Fibroblast of upper back skin (primary cell): ENCODE results near the gene NRXN3.

ENCODE experiments used
- DNase-seq: peaks from one replicate; pipeline ENCODE4 v3.0.0-alpha.2; 2013

Gene NRXN3

GRCh38 chr14:78327426-78328221 lies 157.5 kb downstream of the NRXN3 start:
- DNase-seq = no peak

- DNase-seq = no peak
Observed at GRCh38 chr14:78329371-78329770, 159.2 kb downstream of the NRXN3 start.

GRCh38 chr14:78335531-78335930 lies 165.4 kb downstream of the NRXN3 start:
- DNase-seq = no peak

GRCh38 chr14:78340250-78340649 lies 170.1 kb downstream of the NRXN3 start:
- DNase-seq = no peak

GRCh38 chr14:78341827-78342389 lies 171.7 kb downstream of the NRXN3 start:
- DNase-seq = no peak

- no peak for DNase-seq
Observed at GRCh38 chr14:78342879-78343278, 172.7 kb downstream of the NRXN3 start.

- no peak for DNase-seq
Observed at GRCh38 chr14:78344290-78344689, 174.1 kb downstream of the NRXN3 start.

GRCh38 chr14:78345131-78345744 lies 175.1 kb downstream of the NRXN3 start:
- no peak for DNase-seq

- DNase-seq = no peak
Observed at GRCh38 chr14:78346747-78347146, 176.6 kb downstream of the NRXN3 start.

- no peak for DNase-seq
Observed at GRCh38 chr14:78355109-78355508, 184.9 kb downstream of the NRXN3 start.

- DNase-seq = no peak
Observed at GRCh38 chr14:78356391-78356790, 186.2 kb downstream of the NRXN3 start.

- DNase-seq = peak; percentile 1
Observed at GRCh38 chr14:78358591-78358990, 188.4 kb downstream of the NRXN3 start.

- DNase-seq = no peak
Observed at GRCh38 chr14:78359581-78359980, 189.4 kb downstream of the NRXN3 start.

GRCh38 chr14:78363008-78363407 lies 192.8 kb downstream of the NRXN3 start:
- no peak for DNase-seq

GRCh38 chr14:78367355-78367754 lies 197.2 kb downstream of the NRXN3 start:
- no peak for DNase-seq

GRCh38 chr14:78383060-78383459 lies 212.9 kb downstream of the NRXN3 start:
- no peak for DNase-seq

GRCh38 chr14:78398216-78398615 lies 228.0 kb downstream of the NRXN3 start:
- DNase-seq = no peak

GRCh38 chr14:78399316-78399889 lies 229.2 kb downstream of the NRXN3 start:
- peak; percentile 3 for DNase-seq

- peak; percentile 22 for DNase-seq
Observed at GRCh38 chr14:78401866-78402265, 231.7 kb downstream of the NRXN3 start.

- peak; percentile 50 for DNase-seq
Observed at GRCh38 chr14:78403278-78403815, 233.2 kb downstream of the NRXN3 start.

GRCh38 chr14:78405079-78405856 lies 235.1 kb downstream of the NRXN3 start:
- DNase-seq = no peak

- no peak for DNase-seq
Observed at GRCh38 chr14:78412475-78412874, 242.3 kb downstream of the NRXN3 start.

- no peak for DNase-seq
Observed at GRCh38 chr14:78414172-78414571, 244.0 kb downstream of the NRXN3 start.
